ENCODE results near the gene STUM.
"Not testable (repeated sequence)": the region's sequence is repeated elsewhere in the genome, so short reads cannot be mapped to it uniquely, and the experiment has no call there.

DNA sequence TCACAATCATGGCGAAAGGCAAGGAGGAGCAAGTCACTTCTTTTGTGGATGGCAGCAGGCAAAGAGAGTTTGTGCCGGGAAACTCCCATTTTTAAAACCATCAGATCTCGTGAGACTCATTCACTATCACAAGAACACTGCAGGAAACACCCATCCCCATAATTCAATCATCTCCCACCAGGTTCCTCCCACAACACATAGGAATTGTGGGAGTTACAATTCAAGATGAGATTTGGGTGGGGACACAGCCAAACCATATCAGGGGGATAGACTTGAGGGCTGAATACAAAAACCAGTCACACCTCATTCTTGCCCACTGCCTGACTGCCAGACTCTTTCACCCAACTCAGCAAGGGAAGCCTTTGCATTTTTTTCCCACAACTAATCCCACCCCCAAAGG, 50.4 kb downstream of the STUM start:
- TF ChIP-seq, protein P1, sequence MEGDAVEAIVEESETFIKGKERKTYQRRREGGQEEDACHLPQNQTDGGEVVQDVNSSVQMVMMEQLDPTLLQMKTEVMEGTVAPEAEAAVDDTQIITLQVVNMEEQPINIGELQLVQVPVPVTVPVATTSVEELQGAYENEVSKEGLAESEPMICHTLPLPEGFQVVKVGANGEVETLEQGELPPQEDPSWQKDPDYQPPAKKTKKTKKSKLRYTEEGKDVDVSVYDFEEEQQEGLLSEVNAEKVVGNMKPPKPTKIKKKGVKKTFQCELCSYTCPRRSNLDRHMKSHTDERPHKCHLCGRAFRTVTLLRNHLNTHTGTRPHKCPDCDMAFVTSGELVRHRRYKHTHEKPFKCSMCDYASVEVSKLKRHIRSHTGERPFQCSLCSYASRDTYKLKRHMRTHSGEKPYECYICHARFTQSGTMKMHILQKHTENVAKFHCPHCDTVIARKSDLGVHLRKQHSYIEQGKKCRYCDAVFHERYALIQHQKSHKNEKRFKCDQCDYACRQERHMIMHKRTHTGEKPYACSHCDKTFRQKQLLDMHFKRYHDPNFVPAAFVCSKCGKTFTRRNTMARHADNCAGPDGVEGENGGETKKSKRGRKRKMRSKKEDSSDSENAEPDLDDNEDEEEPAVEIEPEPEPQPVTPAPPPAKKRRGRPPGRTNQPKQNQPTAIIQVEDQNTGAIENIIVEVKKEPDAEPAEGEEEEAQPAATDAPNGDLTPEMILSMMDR (conservative IDR thresholded peaks at IDR 0.05; ENCODE audit: low read depth in 2 of 2) = not testable (repeated sequence)
- not testable (repeated sequence) for TF ChIP-seq EZH2 (IDR thresholded peaks at IDR 0.05; ENCODE audit: low read depth, unreplicated experiment); EZH2phosphoT487 (IDR thresholded peaks at IDR 0.05; ENCODE audit: unreplicated experiment); CREB1 (CRISPR knock-in tag; IDR thresholded peaks at IDR 0.05; ENCODE audit: low read depth); POLR2AphosphoS5 (IDR thresholded peaks at IDR 0.05; ENCODE audit: low read depth)
- TF ChIP-seq, protein P2, sequence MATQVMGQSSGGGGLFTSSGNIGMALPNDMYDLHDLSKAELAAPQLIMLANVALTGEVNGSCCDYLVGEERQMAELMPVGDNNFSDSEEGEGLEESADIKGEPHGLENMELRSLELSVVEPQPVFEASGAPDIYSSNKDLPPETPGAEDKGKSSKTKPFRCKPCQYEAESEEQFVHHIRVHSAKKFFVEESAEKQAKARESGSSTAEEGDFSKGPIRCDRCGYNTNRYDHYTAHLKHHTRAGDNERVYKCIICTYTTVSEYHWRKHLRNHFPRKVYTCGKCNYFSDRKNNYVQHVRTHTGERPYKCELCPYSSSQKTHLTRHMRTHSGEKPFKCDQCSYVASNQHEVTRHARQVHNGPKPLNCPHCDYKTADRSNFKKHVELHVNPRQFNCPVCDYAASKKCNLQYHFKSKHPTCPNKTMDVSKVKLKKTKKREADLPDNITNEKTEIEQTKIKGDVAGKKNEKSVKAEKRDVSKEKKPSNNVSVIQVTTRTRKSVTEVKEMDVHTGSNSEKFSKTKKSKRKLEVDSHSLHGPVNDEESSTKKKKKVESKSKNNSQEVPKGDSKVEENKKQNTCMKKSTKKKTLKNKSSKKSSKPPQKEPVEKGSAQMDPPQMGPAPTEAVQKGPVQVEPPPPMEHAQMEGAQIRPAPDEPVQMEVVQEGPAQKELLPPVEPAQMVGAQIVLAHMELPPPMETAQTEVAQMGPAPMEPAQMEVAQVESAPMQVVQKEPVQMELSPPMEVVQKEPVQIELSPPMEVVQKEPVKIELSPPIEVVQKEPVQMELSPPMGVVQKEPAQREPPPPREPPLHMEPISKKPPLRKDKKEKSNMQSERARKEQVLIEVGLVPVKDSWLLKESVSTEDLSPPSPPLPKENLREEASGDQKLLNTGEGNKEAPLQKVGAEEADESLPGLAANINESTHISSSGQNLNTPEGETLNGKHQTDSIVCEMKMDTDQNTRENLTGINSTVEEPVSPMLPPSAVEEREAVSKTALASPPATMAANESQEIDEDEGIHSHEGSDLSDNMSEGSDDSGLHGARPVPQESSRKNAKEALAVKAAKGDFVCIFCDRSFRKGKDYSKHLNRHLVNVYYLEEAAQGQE (IDR thresholded peaks at IDR 0.05; ENCODE audit: unreplicated experiment) = not testable (repeated sequence)
